ENCODE data around the gene COL11A1. TPM values are rescaled to one million over a fixed set of nuclear protein-coding genes. Genes with fewer than 3 reads are reported as not detected.
"Not testable (repeated sequence)": the region's sequence is repeated elsewhere in the genome, so short reads cannot be mapped to it uniquely, and the experiment has no call there.

COL11A1 gene
- total RNA-seq, 2 experiments from 2014 or later, result 0.22 TPM; not detected in 1

DNA sequence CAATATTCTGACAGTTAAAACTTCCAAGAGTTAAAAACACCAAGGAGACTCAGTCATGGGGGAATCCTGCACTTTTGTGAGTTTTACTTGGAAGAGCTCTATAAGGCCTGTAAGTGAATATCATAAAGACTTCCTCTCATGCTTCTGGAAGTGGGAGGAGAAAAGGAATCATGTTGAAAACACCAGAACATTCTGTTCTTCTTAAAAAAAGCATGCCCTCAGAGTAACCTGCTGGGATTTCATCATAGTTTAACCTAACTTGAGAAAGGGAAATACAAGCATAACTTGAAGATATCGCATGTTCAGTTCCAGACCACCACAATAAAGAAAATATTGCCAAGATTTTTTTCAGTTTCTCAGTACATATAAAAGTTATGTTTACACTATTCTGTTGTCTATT is 51.9 kb downstream of the COL11A1 start:
- ChIA-PET POLR2A (no interaction called here), CTCF (ENCODE audit: unreplicated experiment) (no interaction called here)
- no peak overlapping the region for H3K27ac ChIP-seq (ENCODE audit: low read depth, low read length, poor library complexity, severe bottlenecking)
- H3K79me2 ChIP-seq (ENCODE audit: insufficient read depth, low read depth, low read length), result no peaks in the 10 kb centered on the region
- no peak for DNase-seq (ENCODE audit: low spot score)
- TF ChIP-seq, protein P1, sequence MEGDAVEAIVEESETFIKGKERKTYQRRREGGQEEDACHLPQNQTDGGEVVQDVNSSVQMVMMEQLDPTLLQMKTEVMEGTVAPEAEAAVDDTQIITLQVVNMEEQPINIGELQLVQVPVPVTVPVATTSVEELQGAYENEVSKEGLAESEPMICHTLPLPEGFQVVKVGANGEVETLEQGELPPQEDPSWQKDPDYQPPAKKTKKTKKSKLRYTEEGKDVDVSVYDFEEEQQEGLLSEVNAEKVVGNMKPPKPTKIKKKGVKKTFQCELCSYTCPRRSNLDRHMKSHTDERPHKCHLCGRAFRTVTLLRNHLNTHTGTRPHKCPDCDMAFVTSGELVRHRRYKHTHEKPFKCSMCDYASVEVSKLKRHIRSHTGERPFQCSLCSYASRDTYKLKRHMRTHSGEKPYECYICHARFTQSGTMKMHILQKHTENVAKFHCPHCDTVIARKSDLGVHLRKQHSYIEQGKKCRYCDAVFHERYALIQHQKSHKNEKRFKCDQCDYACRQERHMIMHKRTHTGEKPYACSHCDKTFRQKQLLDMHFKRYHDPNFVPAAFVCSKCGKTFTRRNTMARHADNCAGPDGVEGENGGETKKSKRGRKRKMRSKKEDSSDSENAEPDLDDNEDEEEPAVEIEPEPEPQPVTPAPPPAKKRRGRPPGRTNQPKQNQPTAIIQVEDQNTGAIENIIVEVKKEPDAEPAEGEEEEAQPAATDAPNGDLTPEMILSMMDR (conservative IDR thresholded peaks at IDR 0.05; ENCODE audit: low read length), result no peak
- TF ChIP-seq EZH2phosphoT487 (IDR thresholded peaks at IDR 0.05; ENCODE audit: borderline replicate concordance, low read depth, low read length), result no peak
- H2AFZ ChIP-seq (ENCODE audit: low read length), result no peak overlapping the region
- H3K9me3 ChIP-seq (ENCODE audit: low read length), result no peaks in the 10 kb centered on the region
- H3K4me3 ChIP-seq (ENCODE audit: low read depth, low read length, poor library complexity, severe bottlenecking), result no peak overlapping the region
- no peak overlapping the region for H3K4me2 ChIP-seq (ENCODE audit: low read length)
- BruUV-seq (replicated peaks), result no TSS peak
- H3K4me1 ChIP-seq (ENCODE audit: insufficient read depth, low read length, poor library complexity, severe bottlenecking), result no peaks in the 10 kb centered on the region
- intact Hi-C loops (cut with micrococcal nuclease; ENCODE audit: unreplicated experiment), result no loop called here
- no peaks in the 10 kb centered on the region for H3K36me3 ChIP-seq (ENCODE audit: insufficient read depth, low read length)
- H4K20me1 ChIP-seq (ENCODE audit: insufficient read depth, low read length), result no peaks in the 10 kb centered on the region
- no peaks in the 10 kb centered on the region for H3K9me2 ChIP-seq (ENCODE audit: insufficient read depth, low read length)

DNA sequence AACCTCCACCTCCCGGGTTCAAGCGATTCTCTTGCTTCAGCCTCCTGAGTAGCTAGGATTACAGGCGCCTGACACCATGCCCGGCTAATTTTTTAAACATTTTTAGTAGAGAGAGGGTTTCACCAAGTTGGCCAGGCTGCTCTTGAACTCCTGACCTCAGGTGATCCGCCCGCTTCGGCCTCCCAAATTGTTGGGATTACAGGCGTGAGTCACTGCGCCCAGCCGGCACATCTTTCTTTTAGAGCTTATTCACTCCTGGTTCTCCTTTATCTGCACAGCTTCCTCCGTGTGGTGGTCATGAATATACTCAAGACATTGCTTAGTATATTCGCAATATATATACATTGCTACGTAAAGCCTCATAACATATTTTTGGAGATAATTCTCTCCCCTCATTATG is 80.2 kb downstream of the COL11A1 start:
- H3K79me2 ChIP-seq (ENCODE audit: insufficient read depth, low read depth, low read length); H3K4me1 ChIP-seq (ENCODE audit: insufficient read depth, low read length, poor library complexity, severe bottlenecking); CTCF ChIA-PET (ENCODE audit: unreplicated experiment); H2AFZ ChIP-seq (ENCODE audit: low read length); DNase-seq (ENCODE audit: low spot score); POLR2A ChIA-PET; BruUV-seq (replicated peaks); H3K4me3 ChIP-seq (ENCODE audit: low read depth, low read length, poor library complexity, severe bottlenecking); H3K4me2 ChIP-seq (ENCODE audit: low read length); H4K20me1 ChIP-seq (ENCODE audit: insufficient read depth, low read length); H3K9me2 ChIP-seq (ENCODE audit: insufficient read depth, low read length); H3K36me3 ChIP-seq (ENCODE audit: insufficient read depth, low read length); H3K9me3 ChIP-seq (ENCODE audit: low read length); H3K27ac ChIP-seq (ENCODE audit: low read depth, low read length, poor library complexity, severe bottlenecking); intact Hi-C loops (cut with micrococcal nuclease; ENCODE audit: unreplicated experiment): not testable (repeated sequence)

DNA sequence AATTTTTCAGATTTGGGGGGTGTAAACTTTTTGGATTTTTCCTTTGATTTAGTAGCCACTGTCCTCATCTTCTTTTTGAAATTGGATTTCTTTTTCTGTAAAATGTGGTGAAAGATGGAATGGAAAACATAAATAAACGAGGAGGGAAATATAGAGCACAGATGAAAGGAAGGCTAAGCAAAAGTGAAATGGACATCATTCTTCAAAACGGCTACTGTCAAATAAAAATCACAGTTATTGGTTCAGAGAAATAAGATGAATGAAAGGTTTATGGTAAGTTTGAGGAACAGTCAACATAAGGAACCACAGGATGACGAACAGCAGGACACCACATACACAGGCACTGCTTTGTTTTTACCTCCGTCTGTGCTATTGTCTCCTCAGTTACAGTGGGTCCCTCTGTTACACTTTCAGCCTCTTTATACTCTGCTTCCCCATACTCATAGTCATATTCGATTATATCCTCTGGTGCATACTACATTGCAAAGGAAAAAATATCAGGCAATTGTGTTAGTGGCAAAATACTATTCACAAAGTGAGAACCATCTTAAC is 82.4 kb downstream of the COL11A1 start:
- H3K4me3 ChIP-seq (ENCODE audit: low read depth, low read length, poor library complexity, severe bottlenecking), result no peak overlapping the region
- no peak overlapping the region for H2AFZ ChIP-seq (ENCODE audit: low read length)
- TF ChIP-seq, protein P1 (conservative IDR thresholded peaks at IDR 0.05; ENCODE audit: low read length), result no peak
- TF ChIP-seq EZH2phosphoT487 (IDR thresholded peaks at IDR 0.05; ENCODE audit: borderline replicate concordance, low read depth, low read length), result no peak
- H3K9me3 ChIP-seq (ENCODE audit: low read length), result no peaks in the 10 kb centered on the region
- H3K27ac ChIP-seq (ENCODE audit: low read depth, low read length, poor library complexity, severe bottlenecking), result no peak overlapping the region
- H3K4me1 ChIP-seq (ENCODE audit: insufficient read depth, low read length, poor library complexity, severe bottlenecking), result no peaks in the 10 kb centered on the region
- intact Hi-C loops (cut with micrococcal nuclease; ENCODE audit: unreplicated experiment), result no loop called here
- POLR2A ChIA-PET, result no interaction called here
- H3K36me3 ChIP-seq (ENCODE audit: insufficient read depth, low read length), result no peaks in the 10 kb centered on the region
- BruUV-seq (replicated peaks), result no TSS peak
- H4K20me1 ChIP-seq (ENCODE audit: insufficient read depth, low read length), result no peaks in the 10 kb centered on the region
- CTCF ChIA-PET (ENCODE audit: unreplicated experiment), result no interaction called here
- no peaks in the 10 kb centered on the region for H3K79me2 ChIP-seq (ENCODE audit: insufficient read depth, low read depth, low read length)
- no peak overlapping the region for H3K4me2 ChIP-seq (ENCODE audit: low read length)
- H3K9me2 ChIP-seq (ENCODE audit: insufficient read depth, low read length), result no peaks in the 10 kb centered on the region
- no peak for DNase-seq (ENCODE audit: low spot score)
